SK-N-SH treated with all-trans-retinoic acid at 6 μM for 48 hours (cell line): ENCODE data around the gene RAB8A.

Source experiments
- ATAC-seq: fragments of 200-7000 bp; cut with Tn5 transposase; 3 replicates; pipeline ENCODE4 v1.9.1; 2020; ENCODE audit warnings: mild to moderate bottlenecking, moderate library complexity
- ARNTL ChIP-seq: fragments of 450-650 bp; formaldehyde crosslinking; IDR thresholded peaks from 2 replicates; pipeline ENCODE4 v1.5.0; 2020; ENCODE audit warnings: low read depth, mild to moderate bottlenecking, moderate library complexity, borderline replicate concordance
- BACH2 ChIP-seq: fragments of 250-450 bp; sonication (Bioruptor Pico); IDR thresholded peaks from 2 replicates; pipeline ENCODE4 v1.9.0; 2021; ENCODE audit warnings: mild to moderate bottlenecking, borderline replicate concordance
- CREB5 ChIP-seq: fragments of 250-450 bp; sonication (Bioruptor Pico); IDR thresholded peaks from 2 replicates; pipeline ENCODE4 v1.5.1; 2020; ENCODE audit warnings: low read depth, mild to moderate bottlenecking, moderate library complexity
- CSDC2 ChIP-seq: fragments of 250-450 bp; sonication (Bioruptor Pico); IDR thresholded peaks from 2 replicates; pipeline ENCODE4 v1.5.0; 2020; ENCODE audit warnings: mild to moderate bottlenecking, moderate library complexity
- ESRRG ChIP-seq: fragments of 250-450 bp; sonication (Bioruptor Pico); IDR thresholded peaks from 2 replicates; pipeline ENCODE4 v1.6.1; 2021; ENCODE audit warnings: mild to moderate bottlenecking
- GLIS3 ChIP-seq: fragments of 250-450 bp; sonication (Bioruptor Pico); IDR thresholded peaks from 2 replicates; pipeline ENCODE4 v1.5.0; 2020; ENCODE audit warnings: mild to moderate bottlenecking, moderate library complexity
- ISL1 ChIP-seq: fragments of 250-450 bp; sonication (Bioruptor Pico); IDR thresholded peaks from 2 replicates; pipeline ENCODE4 v2.1.2; 2022; ENCODE audit warnings: mild to moderate bottlenecking, moderate library complexity
- OSR1 ChIP-seq: fragments of 250-450 bp; sonication (Bioruptor Pico); IDR thresholded peaks from 2 replicates; pipeline ENCODE4 v1.8.0; 2022; ENCODE audit warnings: moderate library complexity, mild to moderate bottlenecking, inconsistent platforms
- PPARA ChIP-seq: fragments of 250-450 bp; sonication (Bioruptor Pico); IDR thresholded peaks from 2 replicates; pipeline ENCODE4 v1.5.0; 2020; ENCODE audit warnings: mild to moderate bottlenecking, borderline replicate concordance
- RARB ChIP-seq: fragments of 250-450 bp; sonication (Bioruptor Pico); IDR thresholded peaks from 2 replicates; pipeline ENCODE4 v1.8.0; 2021; ENCODE audit warnings: mild to moderate bottlenecking, moderate library complexity
- SNAI2 ChIP-seq: fragments of 250-450 bp; sonication (Bioruptor Pico); IDR thresholded peaks from 2 replicates; pipeline ENCODE4 v1.5.0; 2020; ENCODE audit warnings: mild to moderate bottlenecking, moderate library complexity
- TCF4 ChIP-seq: fragments of 250-450 bp; sonication (Bioruptor Pico); IDR thresholded peaks from 2 replicates; pipeline ENCODE4 v1.8.0; 2021; ENCODE audit warnings: mild to moderate bottlenecking, moderate library complexity, borderline replicate concordance
- TOX ChIP-seq: fragments of 250-450 bp; sonication (Bioruptor Pico); IDR thresholded peaks from 2 replicates; pipeline ENCODE4 v1.8.0; 2021; ENCODE audit warnings: mild to moderate bottlenecking, moderate library complexity, borderline replicate concordance
- TSHZ2 ChIP-seq: fragments of 250-450 bp; sonication (Bioruptor Pico); IDR thresholded peaks from 2 replicates; pipeline ENCODE4 v1.5.0; 2020; ENCODE audit warnings: mild to moderate bottlenecking, moderate library complexity
- ZC3H10 ChIP-seq: fragments of 250-450 bp; sonication (Bioruptor Pico); IDR thresholded peaks from 2 replicates; pipeline ENCODE4 v1.5.1; 2021; ENCODE audit warnings: mild to moderate bottlenecking, moderate library complexity
- ZFP30 ChIP-seq: fragments of 450-650 bp; formaldehyde crosslinking; IDR thresholded peaks from 2 replicates; pipeline ENCODE4 v1.5.0; 2022; ENCODE audit warnings: mild to moderate bottlenecking, moderate library complexity
- ZNF565 ChIP-seq: fragments of 450-650 bp; formaldehyde crosslinking; conservative IDR thresholded peaks from 2 replicates; pipeline ENCODE4 v1.5.0; 2020; ENCODE audit warnings: low read depth, mild to moderate bottlenecking, moderate library complexity
- ZNF70 ChIP-seq: fragments of 450-650 bp; formaldehyde crosslinking; IDR thresholded peaks from 2 replicates; pipeline ENCODE4 v1.5.0; 2020; ENCODE audit warnings: mild to moderate bottlenecking, moderate library complexity
- ZNF8 ChIP-seq: fragments of 450-650 bp; formaldehyde crosslinking; IDR thresholded peaks from 2 replicates; pipeline ENCODE4 v1.5.0; 2020; ENCODE audit warnings: mild to moderate bottlenecking, moderate library complexity
- TF ChIP-seq, protein P1 (sequence below): fragments of 250-450 bp; sonication (Bioruptor Pico); IDR thresholded peaks from 2 replicates; pipeline ENCODE4 v1.5.1; 2021; ENCODE audit warnings: mild to moderate bottlenecking, moderate library complexity
- TF ChIP-seq, protein P2 (sequence below): fragments of 250-450 bp; sonication (Bioruptor Pico); IDR thresholded peaks from 2 replicates; pipeline ENCODE4 v1.8.0; 2021; ENCODE audit warnings: low read depth, mild to moderate bottlenecking, moderate library complexity, borderline replicate concordance

Gene RAB8A

DNA sequence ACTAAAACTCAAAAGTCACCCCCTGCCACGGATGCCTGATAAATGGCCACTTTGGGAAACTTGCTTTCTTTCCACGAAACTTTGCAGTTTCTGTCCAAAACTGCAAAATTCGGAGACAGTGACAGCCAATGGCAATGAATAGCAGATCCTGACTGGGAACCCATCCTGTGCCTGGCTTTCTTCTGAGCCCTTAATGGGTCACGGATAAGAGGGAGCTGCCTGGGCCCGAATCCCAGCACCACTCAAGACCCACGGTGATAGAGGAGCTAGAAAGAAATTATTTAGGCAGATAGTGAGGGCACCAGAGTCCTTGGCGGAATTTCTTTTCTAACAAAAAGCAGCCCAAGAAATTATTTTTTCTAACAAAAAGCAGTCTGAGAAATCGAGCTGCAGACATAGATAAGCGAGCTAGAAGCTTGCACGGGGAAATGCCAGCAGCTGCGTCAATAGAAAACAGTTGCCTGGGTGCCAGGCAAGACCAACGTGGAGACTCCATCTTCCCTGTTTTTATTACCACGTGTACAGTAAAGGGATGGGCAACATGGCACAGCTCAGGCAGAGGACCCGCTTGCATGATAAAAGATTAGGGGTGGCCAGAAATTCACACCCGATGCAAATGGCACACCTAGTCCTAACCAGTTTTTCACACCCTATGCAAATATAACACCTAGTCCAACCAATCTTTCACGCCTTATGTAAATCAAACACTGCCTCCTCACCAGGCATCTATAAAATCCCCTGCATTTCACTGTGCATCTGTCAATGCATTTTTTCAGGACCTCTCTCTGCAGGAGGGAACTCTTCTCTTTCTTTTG is 24.7 kb downstream of the RAB8A start:
- TF ChIP-seq ARNTL (CRISPR knock-in tag): no peak
- no peak for TF ChIP-seq OSR1 (CRISPR knock-in tag)
- no peak for TF ChIP-seq SNAI2 (CRISPR knock-in tag)
- TF ChIP-seq ZFP30 (CRISPR knock-in tag): no peak
- TF ChIP-seq ZNF565 (CRISPR knock-in tag): no peak
- TF ChIP-seq RARB: no peak
- no peak for TF ChIP-seq ZNF70 (CRISPR knock-in tag)
- TF ChIP-seq, protein P1, sequence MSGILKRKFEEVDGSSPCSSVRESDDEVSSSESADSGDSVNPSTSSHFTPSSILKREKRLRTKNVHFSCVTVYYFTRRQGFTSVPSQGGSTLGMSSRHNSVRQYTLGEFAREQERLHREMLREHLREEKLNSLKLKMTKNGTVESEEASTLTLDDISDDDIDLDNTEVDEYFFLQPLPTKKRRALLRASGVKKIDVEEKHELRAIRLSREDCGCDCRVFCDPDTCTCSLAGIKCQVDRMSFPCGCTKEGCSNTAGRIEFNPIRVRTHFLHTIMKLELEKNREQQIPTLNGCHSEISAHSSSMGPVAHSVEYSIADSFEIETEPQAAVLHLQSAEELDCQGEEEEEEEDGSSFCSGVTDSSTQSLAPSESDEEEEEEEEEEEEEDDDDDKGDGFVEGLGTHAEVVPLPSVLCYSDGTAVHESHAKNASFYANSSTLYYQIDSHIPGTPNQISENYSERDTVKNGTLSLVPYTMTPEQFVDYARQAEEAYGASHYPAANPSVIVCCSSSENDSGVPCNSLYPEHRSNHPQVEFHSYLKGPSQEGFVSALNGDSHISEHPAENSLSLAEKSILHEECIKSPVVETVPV: no peak
- TF ChIP-seq TSHZ2: no peak
- TF ChIP-seq, protein P2, sequence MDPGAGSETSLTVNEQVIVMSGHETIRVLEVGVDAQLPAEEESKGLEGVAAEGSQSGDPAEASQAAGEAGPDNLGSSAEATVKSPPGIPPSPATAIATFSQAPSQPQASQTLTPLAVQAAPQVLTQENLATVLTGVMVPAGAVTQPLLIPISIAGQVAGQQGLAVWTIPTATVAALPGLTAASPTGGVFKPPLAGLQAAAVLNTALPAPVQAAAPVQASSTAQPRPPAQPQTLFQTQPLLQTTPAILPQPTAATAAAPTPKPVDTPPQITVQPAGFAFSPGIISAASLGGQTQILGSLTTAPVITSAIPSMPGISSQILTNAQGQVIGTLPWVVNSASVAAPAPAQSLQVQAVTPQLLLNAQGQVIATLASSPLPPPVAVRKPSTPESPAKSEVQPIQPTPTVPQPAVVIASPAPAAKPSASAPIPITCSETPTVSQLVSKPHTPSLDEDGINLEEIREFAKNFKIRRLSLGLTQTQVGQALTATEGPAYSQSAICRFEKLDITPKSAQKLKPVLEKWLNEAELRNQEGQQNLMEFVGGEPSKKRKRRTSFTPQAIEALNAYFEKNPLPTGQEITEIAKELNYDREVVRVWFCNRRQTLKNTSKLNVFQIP: no peak
- TF ChIP-seq ZNF8 (CRISPR knock-in tag): no peak
- no peak for TF ChIP-seq TCF4
- no peak for TF ChIP-seq ZC3H10 (CRISPR knock-in tag)
- TF ChIP-seq CREB5 (CRISPR knock-in tag): no peak
- no peak for TF ChIP-seq CSDC2 (CRISPR knock-in tag)
- no peak for TF ChIP-seq ISL1 (CRISPR knock-in tag)
- TF ChIP-seq GLIS3 (CRISPR knock-in tag): no peak
- no peak for TF ChIP-seq PPARA
- TF ChIP-seq BACH2: no peak
- TF ChIP-seq ESRRG (CRISPR knock-in tag): no peak
- peak; percentile 47 for ATAC-seq

DNA sequence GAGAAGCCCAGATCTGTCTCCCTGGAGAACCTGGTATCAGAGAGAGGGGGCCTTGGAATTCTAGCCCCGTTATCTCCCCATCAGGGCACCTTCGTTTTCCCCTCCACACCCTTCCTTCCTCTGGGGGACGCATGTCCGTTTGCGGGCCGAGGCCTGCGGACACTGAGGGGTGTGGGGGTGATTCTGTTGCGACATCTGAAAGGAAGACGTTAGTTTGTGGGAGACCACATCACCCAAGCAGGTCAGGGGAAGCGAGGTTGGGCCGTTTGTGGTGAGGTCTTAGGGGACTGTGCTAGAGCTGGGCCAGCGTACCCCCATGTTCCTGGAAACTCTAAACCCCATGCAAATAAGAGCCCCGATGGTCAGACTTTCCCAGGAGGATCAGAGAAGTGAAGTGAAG is 28.1 kb downstream of the RAB8A start:
- TF ChIP-seq SNAI2 (CRISPR knock-in tag) (no peak), ZC3H10 (CRISPR knock-in tag) (no peak), BACH2 (no peak), TOX (no peak), CREB5 (CRISPR knock-in tag) (no peak), ARNTL (CRISPR knock-in tag) (no peak), ZNF70 (CRISPR knock-in tag) (no peak), CSDC2 (CRISPR knock-in tag) (no peak)
- TF ChIP-seq, protein P2: no peak
- TF ChIP-seq, protein P1: no peak
- ATAC-seq: no peak
